GM12878 (cell line): ENCODE results near the gene GNAQ.

ENCODE experiments used
- CBX3 ChIP-seq: fragments of 200-600 bp; sonication (generic); IDR thresholded peaks from 2 replicates; pipeline ENCODE4 v1.6.1; 2016; ENCODE audit warnings: low read depth, borderline replicate concordance
- CTCF ChIP-seq, 3 experiments: IDR thresholded peaks in 2 of 3; conservative IDR thresholded peaks in 1 of 3; 2 replicates each; pipeline ENCODE4 v1.5.1; 2011; ENCODE audit warnings: low read depth in 3 of 3, low read length in 3 of 3, mild to moderate bottlenecking in 3 of 3, control low read depth in 2 of 3, moderate library complexity in 2 of 3, inconsistent platforms in 1 of 3, mixed read lengths in 1 of 3; ENCODE audit not compliant: control insufficient read depth in 2 of 3, insufficient read depth in 1 of 3; ENCODE audit errors: extremely low read depth in 1 of 3
- ELK1 ChIP-seq: IDR thresholded peaks from 2 replicates; pipeline ENCODE4 v1.6.1; 2012; ENCODE audit warnings: low read depth, low read length, improper control_type of control experiment
- LARP7 ChIP-seq: fragments of 450-650 bp; IDR thresholded peaks from 2 replicates; pipeline ENCODE4 v1.6.1; 2017; ENCODE audit warnings: mild to moderate bottlenecking
- POLR2A ChIP-seq: IDR thresholded peaks from 2 replicates; pipeline ENCODE4 v1.6.1; 2011; ENCODE audit warnings: low read depth, mild to moderate bottlenecking, low read length
- SMC3 ChIP-seq: IDR thresholded peaks from 2 replicates; pipeline ENCODE4 v1.6.1; 2011; ENCODE audit warnings: low read length, improper control_type of control experiment, borderline replicate concordance
- TAF1 ChIP-seq: IDR thresholded peaks from 2 replicates; pipeline ENCODE4 v1.6.1; 2011; ENCODE audit warnings: mild to moderate bottlenecking, low read depth, low read length, borderline replicate concordance

- TF ChIP-seq SMC3 (no peak), POLR2A (no peak), CTCF (IDR thresholded peaks at IDR 0.05 in 2 of 3, conservative IDR thresholded peaks at IDR 0.05 in 1 of 3; ENCODE audit: control insufficient read depth in 2 of 3, extremely low read depth in 1 of 3, insufficient read depth in 1 of 3, low read depth in 3 of 3, low read length in 3 of 3) (no peak), CBX3 (no peak), ELK1 (no peak), TAF1 (no peak), LARP7 (no peak)
Observed at GRCh38 chr9:77839459-77840140, 192.0 kb downstream of the GNAQ start.
